K562 (cell line): Measurements from ENCODE around the gene SRMS. TPM values are rescaled to one million over a fixed set of nuclear protein-coding genes. Genes with fewer than 3 reads are reported as not detected.
A peak's percentile ranks its signal among the peaks of the same experiment; 100 is the strongest.

ENCODE experiments used
- ATAC-seq: fragments of 200-7000 bp; cut with Tn5 transposase; 3 replicates; pipeline ENCODE4 v1.9.1; 2020; ENCODE audit warnings: moderate library complexity
- BruUV-seq: library from RNA; stranded (reverse); fragments of 400-500 nt; replicated peaks from 2 replicates; lab custom pipeline; 2021; lab: Mats Ljungman, UMichigan
- CTCF ChIA-PET: fragments of 300-600 bp; formaldehyde crosslinking; extraction: SDS; loops from one replicate; lab custom pipeline; 2021; ENCODE audit warnings: low intra/inter-chr PET ratio; lab: Yijun Ruan, JAX
- POLR2A ChIA-PET: fragments of 300-600, 350-650 bp; sonication (Branson Sonifier 250); formaldehyde crosslinking; extraction: SDS; loops from one replicate; lab custom pipeline; 2021; ENCODE audit warnings: antibody characterized with exemption, inconsistent platforms; lab: Yijun Ruan, JAX
- DNase-seq, 4 experiments: peaks; one replicate each; pipeline versions ENCODE4 v3.0.0 to v3.0.0-alpha.2; 2011 to 2018; ENCODE audit warnings: low spot score in 3 of 4, mixed read lengths in 3 of 4; ENCODE audit errors: extremely low read depth in 1 of 4
- FAIRE-seq: peaks from 2 replicates; lab custom pipeline; 2011; peaks lifted over from hg19 to GRCh38; lab: Jason Lieb, UNC
- H2AFZ ChIP-seq: 2 replicates; pipeline ENCODE4 v1.6.0; 2011; ENCODE audit warnings: low read depth, low read length, control low read depth, inconsistent platforms
- H3K27ac ChIP-seq: fragments of 200-600 bp; 3 replicates; pipeline ENCODE4 v1.8.0; 2011; ENCODE audit warnings: low read depth, mild to moderate bottlenecking, control low read depth, inconsistent platforms, low read length, moderate library complexity, mixed read lengths; ENCODE audit errors: extremely low read depth
- H3K27me3 ChIP-seq, 2 experiments: fragments of 300-600 bp in 1 of 2; 2 replicates in 1 of 2; 3 replicates in 1 of 2; pipeline versions ENCODE4 v1.6.0 to v1.8.0; 2011; ENCODE audit warnings: inconsistent platforms in 2 of 2, low read length in 2 of 2, mild to moderate bottlenecking in 1 of 2, mixed read lengths in 1 of 2, moderate library complexity in 1 of 2; ENCODE audit not compliant: control insufficient read depth in 2 of 2, insufficient read depth in 2 of 2
- H3K36me3 ChIP-seq: fragments of 300-600 bp; 3 replicates; pipeline ENCODE4 v1.8.0; 2011; ENCODE audit warnings: mild to moderate bottlenecking, low read length, inconsistent platforms; ENCODE audit not compliant: control insufficient read depth, insufficient read depth
- H3K4me1 ChIP-seq, 2 experiments: fragments of 200-600 bp in 1 of 2; replicated peaks in 1 of 2; 2 replicates in 1 of 2; 3 replicates in 1 of 2; pipeline versions ENCODE4 v1.5.1 to v1.8.0; 2011; ENCODE audit warnings: inconsistent platforms in 2 of 2, low read length in 2 of 2, mild to moderate bottlenecking in 1 of 2, mixed read lengths in 1 of 2, moderate library complexity in 1 of 2; ENCODE audit not compliant: control insufficient read depth in 2 of 2, insufficient read depth in 2 of 2
- H3K4me2 ChIP-seq: 2 replicates; pipeline ENCODE4 v1.6.1; 2011; ENCODE audit warnings: low read length, control low read depth, inconsistent platforms, mixed read lengths; ENCODE audit not compliant: insufficient read depth
- H3K4me3 ChIP-seq: fragments of 200-600 bp; sonication (generic), shearing (Covaris generic); 2 replicates; pipeline ENCODE4 v1.5.1; 2016; ENCODE audit warnings: control low read depth, inconsistent platforms
- H3K79me2 ChIP-seq: fragments of 200-600 bp; 3 replicates; pipeline ENCODE4 v1.8.0; 2011; ENCODE audit warnings: low read length, inconsistent platforms; ENCODE audit not compliant: control insufficient read depth, insufficient read depth
- H3K9ac ChIP-seq, 2 experiments: 2 replicates each; pipeline versions ENCODE4 v1.6.0 to v1.6.1; 2011; ENCODE audit warnings: low read depth in 2 of 2, low read length in 2 of 2, control low read depth in 1 of 2, inconsistent platforms in 1 of 2, mild to moderate bottlenecking in 1 of 2, mixed read lengths in 1 of 2; ENCODE audit not compliant: insufficient read depth in 1 of 2
- H3K9me1 ChIP-seq: one replicate; pipeline ENCODE4 v1.6.0; 2011; ENCODE audit warnings: inconsistent platforms, mild to moderate bottlenecking, low read length, moderate library complexity; ENCODE audit not compliant: control insufficient read depth, insufficient read depth
- H3K9me3 ChIP-seq: replicated peaks from 2 replicates; pipeline ENCODE4 v1.5.1; 2011; ENCODE audit warnings: low read depth, low read length, inconsistent platforms; ENCODE audit not compliant: control insufficient read depth, insufficient read depth
- H4K20me1 ChIP-seq: replicated peaks from 2 replicates; pipeline ENCODE4 v1.6.1; 2011; ENCODE audit warnings: low read length, inconsistent platforms, mixed read lengths; ENCODE audit not compliant: control insufficient read depth, insufficient read depth
- GMEB1 ChIP-seq: fragments of 250-450 bp; sonication (Bioruptor Pico); IDR thresholded peaks from 2 replicates; pipeline ENCODE4 v1.4.0; 2020; ENCODE audit warnings: mild to moderate bottlenecking
- HBP1 ChIP-seq: fragments of 450-650 bp; formaldehyde crosslinking; IDR thresholded peaks from 2 replicates; pipeline ENCODE4 v1.4.0; 2022; ENCODE audit warnings: missing genetic modification characterization
- LCOR ChIP-seq: sonication (generic); formaldehyde crosslinking; IDR thresholded peaks from 2 replicates; pipeline ENCODE4 v1.8.0; 2022; ENCODE audit warnings: mild to moderate bottlenecking, missing genetic modification reagents
- RCOR1 ChIP-seq, 2 experiments: IDR thresholded peaks; 2 replicates each; pipeline ENCODE4 v1.6.1; 2012; ENCODE audit warnings: low read depth in 2 of 2, low read length in 2 of 2, borderline replicate concordance in 1 of 2, improper control_type of control experiment in 1 of 2
- SNAPC5 ChIP-seq: fragments of 250-450 bp; sonication (Bioruptor Pico); IDR thresholded peaks from 2 replicates; pipeline ENCODE4 v1.8.0; 2021; ENCODE audit warnings: moderate library complexity, mild to moderate bottlenecking, inconsistent platforms
- TRIM25 ChIP-seq: fragments of 450-650 bp; IDR thresholded peaks from 2 replicates; pipeline ENCODE4 v1.7.0; 2016; ENCODE audit warnings: borderline replicate concordance
- ZNF121 ChIP-seq: sonication (generic); formaldehyde crosslinking; conservative IDR thresholded peaks from 2 replicates; pipeline ENCODE4 v1.8.0; 2022; ENCODE audit warnings: missing genetic modification reagents
- WGBS: fragments of 100-300 bp; shearing (Covaris generic); methylation state at CpG from one replicate; pipeline ENCODE4 v1.1.6; 2016; ENCODE audit warnings: low coverage, mixed read lengths; ENCODE audit not compliant: insufficient coverage; ENCODE audit errors: missing lambda C conversion rate; 5-methylcytosine and 5-hydroxymethylcytosine counted together
- in situ Hi-C: fragments of 300-500 bp; cut with MboI; formaldehyde crosslinking; loops from 4 replicates; pipeline ENCODE4 v1.15.0; 2018; ENCODE audit warnings: inconsistent platforms, mixed read lengths
- intact Hi-C: fragments of 100-400 bp; cut with micrococcal nuclease; formaldehyde crosslinking; loops from 2 replicates; pipeline ENCODE4 v1.14.2; 2022
- polyA plus RNA-seq, 8 experiments: library from polyadenylated mRNA; depleted of rRNA in 4 of 8; stranded (reverse) in 5 of 8; unstranded in 3 of 8; fragments of >200 nt; fragmentation: Nextera tagmentation in 2 of 8; fragmentation: Illumina TruSeq in 1 of 8; extraction: Ambion mirVana in 2 of 8; extraction: Trizol in 1 of 8; gene quantifications; 2 replicates each; pipeline versions ENCODE4 v1.2.1 to v1.2.3, GENCODE V29; 2011 to 2014; ENCODE audit warnings: inconsistent platforms in 1 of 8, missing spikeins in 1 of 8
- total RNA-seq, 7 experiments: library from RNA; depleted of rRNA in 6 of 7; stranded (reverse); fragments of >200 nt in 6 of 7; fragmentation: Illumina TruSeq in 2 of 7; extraction: Trizol in 2 of 7; gene quantifications; 2 replicates each; pipeline versions ENCODE4 v1.2.1 to v1.2.3, GENCODE V29; 2011 to 2021; ENCODE audit warnings: low replicate concordance in 1 of 7

Gene SRMS
- total and polyA plus RNA-seq, 9 of the 15 experiments (the other 6 are each of a cell fraction or from before 2014, with no cell fraction given) = 0.07 TPM; not detected in 8

GRCh38 chr20:63582382-63583063, 35.0 kb upstream of the SRMS start:
- BruUV-seq = no TSS peak
- no peak for ATAC-seq
- H3K27me3 ChIP-seq = peaks cover 0 to 14% of the 10 kb centered on the region in 2 experiments; a peak in 2 of 5 replicates
- no peaks in the 10 kb centered on the region for H4K20me1 ChIP-seq
- H3K4me1 ChIP-seq = peaks cover 4 to 27% of the 10 kb centered on the region in 2 experiments; a peak in 4 of 5 replicates
- H3K79me2 ChIP-seq = no peaks in the 10 kb centered on the region
- no peaks in the 10 kb centered on the region for H3K36me3 ChIP-seq
- H2AFZ ChIP-seq = peak overlapping the region; percentile 84
- intact Hi-C loops (no loop called here), in situ Hi-C loops (no loop called here)
- peak overlapping the region; percentile 23 to 65; a peak in 1 of 4 replicates for H3K9ac ChIP-seq
- CTCF ChIA-PET = interaction anchor here (0.7 kb wide), 1 partner anchor 106 kb away, joined by 3 read pairs; no protein-coding TSS in a partner anchor
- H3K27ac ChIP-seq = no peak overlapping the region
- TF ChIP-seq GMEB1 = no peak
- no peak for TF ChIP-seq TRIM25
- TF ChIP-seq RCOR1 (IDR thresholded peaks at IDR 0.05; ENCODE audit: borderline replicate concordance in 1 of 2, low read depth in 2 of 2, low read length in 2 of 2) = no peak
- no peak for TF ChIP-seq SNAPC5 (CRISPR knock-in tag)
- peak; percentile 71 for TF ChIP-seq ZNF121 (CRISPR knock-in tag)
- no peak for TF ChIP-seq HBP1 (CRISPR knock-in tag)
- no peak for TF ChIP-seq LCOR (CRISPR knock-in tag)
- POLR2A ChIA-PET = interaction anchor here (1.3 to 1.4 kb wide), 2 partner anchors 9 to 13 kb away, joined by 3 to 7 read pairs; no protein-coding TSS in a partner anchor
- no peak for FAIRE-seq
- H3K4me2 ChIP-seq = peak overlapping the region; percentile 29; the same call in 1 of the 2 replicates
- no peak for DNase-seq
- 71% methylated on average over 22 of the region's 23 CpGs for WGBS
- H3K9me3 ChIP-seq = no peaks in the 10 kb centered on the region
- H3K4me3 ChIP-seq = no peak overlapping the region
- H3K9me1 ChIP-seq = no peaks in the 10 kb centered on the region
